Measurements from ENCODE around the gene ST6GALNAC1.

The ST6GALNAC1 gene

GRCh38 chr17:76643553-76644148, at the start of gene ST6GALNAC1:
ST6GALNAC1 (minus strand) TSS chr17:76643757; CDS start chr17:76643638, 119 bp downstream.
- no peak for DNase-seq

GRCh38 chr17:76691379-76692191, 48.0 kb upstream of the ST6GALNAC1 start:
- no peak for DNase-seq

GRCh38 chr17:76690596-76691280, 47.2 kb upstream of the ST6GALNAC1 start:
- no peak for DNase-seq

GRCh38 chr17:76689859-76690258, 46.3 kb upstream of the ST6GALNAC1 start:
- no peak for DNase-seq

GRCh38 chr17:76688165-76688622, 44.6 kb upstream of the ST6GALNAC1 start:
- DNase-seq: no peak

- no peak for DNase-seq
Observed at GRCh38 chr17:76687298-76688164, 44.0 kb upstream of the ST6GALNAC1 start.

- no peak for DNase-seq
Observed at GRCh38 chr17:76686538-76687297, 43.2 kb upstream of the ST6GALNAC1 start.

- no peak for DNase-seq
Observed at GRCh38 chr17:76685846-76686245, 42.3 kb upstream of the ST6GALNAC1 start.

- DNase-seq: no peak
Observed at GRCh38 chr17:76685366-76685765, 41.8 kb upstream of the ST6GALNAC1 start.

- no peak for DNase-seq
Observed at GRCh38 chr17:76684756-76685155, 41.2 kb upstream of the ST6GALNAC1 start.

GRCh38 chr17:76683921-76684745, 40.6 kb upstream of the ST6GALNAC1 start:
- no peak for DNase-seq

- no peak for DNase-seq
Observed at GRCh38 chr17:76683011-76683755, 39.6 kb upstream of the ST6GALNAC1 start.

GRCh38 chr17:76682296-76682695, 38.7 kb upstream of the ST6GALNAC1 start:
- DNase-seq: no peak

GRCh38 chr17:76681222-76682137, 37.9 kb upstream of the ST6GALNAC1 start:
- DNase-seq: peak; percentile 48 to 72

GRCh38 chr17:76679239-76679638, 35.7 kb upstream of the ST6GALNAC1 start:
- DNase-seq: peak; percentile 33 to 60

GRCh38 chr17:76678330-76678729, 34.8 kb upstream of the ST6GALNAC1 start:
- DNase-seq: no peak

GRCh38 chr17:76677406-76677805, 33.8 kb upstream of the ST6GALNAC1 start:
- DNase-seq: no peak

- no peak for DNase-seq
Observed at GRCh38 chr17:76676629-76677028, 33.1 kb upstream of the ST6GALNAC1 start.

GRCh38 chr17:76675648-76676047, 32.1 kb upstream of the ST6GALNAC1 start:
- no peak for DNase-seq
